GM19397 (cell line): ENCODE data around the gene TRIM15.

Experiments
- ATAC-seq: cut with Tn5 transposase; IDR thresholded peaks from one replicate; pipeline ENCODE4 v1.9.1; 2021; ENCODE audit warnings: mild to moderate bottlenecking, moderate library complexity; ENCODE audit not compliant: unreplicated experiment

Gene TRIM15

GRCh38 chr6:30194797-30195690 lies 31.7 kb downstream of the TRIM15 start:
- ATAC-seq = no peak

- ATAC-seq = no peak
These were observed 32.6 kb downstream of the TRIM15 start for GRCh38 chr6:30195951-30196350.

- no peak for ATAC-seq
These were observed 33.0 kb downstream of the TRIM15 start for GRCh38 chr6:30196376-30196775.

GRCh38 chr6:30198166-30199084 lies 35.1 kb downstream of the TRIM15 start:
- no peak for ATAC-seq

GRCh38 chr6:30200551-30201281 lies 37.4 kb downstream of the TRIM15 start:
- no peak for ATAC-seq

GRCh38 chr6:30202366-30202765 lies 39.0 kb downstream of the TRIM15 start:
- ATAC-seq = no peak

- no peak for ATAC-seq
These were observed 40.8 kb downstream of the TRIM15 start for GRCh38 chr6:30204116-30204515.

- no peak for ATAC-seq
These were observed 42.8 kb downstream of the TRIM15 start for GRCh38 chr6:30206152-30206551.

GRCh38 chr6:30206799-30207618 lies 43.7 kb downstream of the TRIM15 start:
- ATAC-seq = no peak

GRCh38 chr6:30207619-30208295 lies 44.4 kb downstream of the TRIM15 start:
- no peak for ATAC-seq

- no peak for ATAC-seq
These were observed 48.0 kb downstream of the TRIM15 start for GRCh38 chr6:30211306-30211705.

GRCh38 chr6:30211899-30212298 lies 48.6 kb downstream of the TRIM15 start:
- ATAC-seq = no peak

GRCh38 chr6:30212865-30213666 lies 49.7 kb downstream of the TRIM15 start, which contains the start of gene TRIM26:
Gene TRIM26, minus strand, starts transcription at chr6:30213406. Its CDS starts 14,303 bp downstream, at chr6:30199103.
- peak; percentile 75 for ATAC-seq

GRCh38 chr6:30213667-30213956 lies 50.3 kb downstream of the TRIM15 start:
- ATAC-seq = peak; percentile 7

GRCh38 chr6:30213957-30214656 lies 50.8 kb downstream of the TRIM15 start:
- ATAC-seq = peak; percentile 64

- no peak for ATAC-seq
These were observed 51.3 kb downstream of the TRIM15 start for GRCh38 chr6:30214657-30214982.

GRCh38 chr6:30216096-30216495 lies 52.8 kb downstream of the TRIM15 start:
- ATAC-seq = no peak

GRCh38 chr6:30219244-30219643 lies 55.9 kb downstream of the TRIM15 start:
- ATAC-seq = no peak
